Inflammatory macrophage treated with lipopolysaccharide for 1 hour (primary cell): ENCODE data around the gene SPACA7.
"Not testable (repeated sequence)": the region's sequence is repeated elsewhere in the genome, so short reads cannot be mapped to it uniquely, and the experiment has no call there.

ENCODE experiments used
- DNase-seq, 2 donors: peaks; one replicate each; pipeline ENCODE4 v3.0.0-alpha.2; 2020 to 2022

The SPACA7 gene

GRCh38 chr13:112351825-112352224, 24.3 kb upstream of the SPACA7 start:
- no peak for DNase-seq

- no peak for DNase-seq
These were observed 22.3 kb upstream of the SPACA7 start for GRCh38 chr13:112353856-112354255.

GRCh38 chr13:112354330-112355273, 21.6 kb upstream of the SPACA7 start:
- DNase-seq = no peak

GRCh38 chr13:112355274-112355838, 20.8 kb upstream of the SPACA7 start:
- DNase-seq = no peak

- no peak for DNase-seq
These were observed 20.0 kb upstream of the SPACA7 start for GRCh38 chr13:112356190-112356589.

GRCh38 chr13:112358156-112358555, 18.0 kb upstream of the SPACA7 start:
- DNase-seq = no peak

GRCh38 chr13:112362021-112362420, 14.1 kb upstream of the SPACA7 start:
- no peak for DNase-seq

GRCh38 chr13:112363867-112364528, 12.2 kb upstream of the SPACA7 start:
- no peak for DNase-seq

- no peak for DNase-seq
These were observed 9.1 kb upstream of the SPACA7 start for GRCh38 chr13:112366907-112367646.

- no peak for DNase-seq
These were observed 7.3 kb upstream of the SPACA7 start for GRCh38 chr13:112368883-112369282.

GRCh38 chr13:112370311-112370710, 5.8 kb upstream of the SPACA7 start:
- DNase-seq = no peak

GRCh38 chr13:112374271-112374670, 1.9 kb upstream of the SPACA7 start:
- DNase-seq = no peak

- DNase-seq = no peak
These were observed 15.6 kb downstream of the SPACA7 start for GRCh38 chr13:112391746-112392145.

GRCh38 chr13:112392719-112393118, 16.6 kb downstream of the SPACA7 start:
- DNase-seq = no peak

GRCh38 chr13:112395022-112395421, 18.9 kb downstream of the SPACA7 start:
- not testable (repeated sequence) for DNase-seq

- not testable (repeated sequence) for DNase-seq
These were observed 19.8 kb downstream of the SPACA7 start for GRCh38 chr13:112395941-112396340.

GRCh38 chr13:112397108-112397507, 21.0 kb downstream of the SPACA7 start:
- no peak for DNase-seq

GRCh38 chr13:112398347-112398746, 22.2 kb downstream of the SPACA7 start:
- DNase-seq = not testable (repeated sequence)

GRCh38 chr13:112409828-112410227, 33.7 kb downstream of the SPACA7 start:
- not testable (repeated sequence) for DNase-seq

- no peak for DNase-seq
These were observed 40.5 kb downstream of the SPACA7 start for GRCh38 chr13:112416647-112417046.

- no peak for DNase-seq
These were observed 40.9 kb downstream of the SPACA7 start for GRCh38 chr13:112417079-112417478.

- DNase-seq = no peak
These were observed 47.9 kb downstream of the SPACA7 start for GRCh38 chr13:112424098-112424497.

GRCh38 chr13:112428704-112429103, 52.5 kb downstream of the SPACA7 start:
- no peak for DNase-seq
